ENCODE data around the gene FXYD5.
"Not testable (repeated sequence)": the region's sequence is repeated elsewhere in the genome, so short reads cannot be mapped to it uniquely, and the experiment has no call there.

FXYD5 gene

DNA sequence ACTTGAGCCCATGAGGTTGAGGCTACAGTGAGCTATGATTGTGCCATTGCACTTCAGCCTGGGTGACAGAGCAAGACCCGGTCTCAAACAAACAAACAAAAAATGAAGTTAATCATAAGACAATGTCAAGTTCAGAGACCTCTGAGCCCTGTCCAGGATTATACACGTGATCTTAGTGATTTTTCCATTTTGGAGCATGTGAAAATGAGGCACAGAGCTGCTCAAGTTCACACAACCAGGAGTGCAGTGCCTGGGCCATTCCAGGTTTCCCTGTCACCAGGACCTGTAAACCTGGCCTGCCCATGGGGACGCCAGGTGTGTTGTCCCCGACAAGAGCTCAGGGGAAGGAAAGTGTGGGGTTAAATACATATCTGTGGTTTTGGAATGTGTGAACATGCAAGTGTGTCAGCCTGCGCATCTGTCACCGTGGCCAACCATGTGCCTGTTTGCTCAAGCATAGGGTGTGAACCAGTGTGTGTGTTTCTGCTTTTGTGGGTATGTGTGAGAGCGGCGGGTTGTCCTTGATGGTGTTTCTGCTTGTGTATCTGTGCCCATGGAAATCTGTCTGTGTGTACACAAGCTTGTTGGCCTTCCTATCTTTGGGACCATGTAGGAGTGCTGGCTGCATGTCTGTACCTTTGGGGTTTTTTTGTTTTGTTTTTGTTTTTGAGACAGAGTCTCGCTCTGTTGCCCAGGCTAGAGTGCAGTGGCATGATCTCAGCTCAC is 17.4 kb upstream of the FXYD5 start:
- no peak for DNase-seq (ENCODE audit: low read depth, low spot score)

DNA sequence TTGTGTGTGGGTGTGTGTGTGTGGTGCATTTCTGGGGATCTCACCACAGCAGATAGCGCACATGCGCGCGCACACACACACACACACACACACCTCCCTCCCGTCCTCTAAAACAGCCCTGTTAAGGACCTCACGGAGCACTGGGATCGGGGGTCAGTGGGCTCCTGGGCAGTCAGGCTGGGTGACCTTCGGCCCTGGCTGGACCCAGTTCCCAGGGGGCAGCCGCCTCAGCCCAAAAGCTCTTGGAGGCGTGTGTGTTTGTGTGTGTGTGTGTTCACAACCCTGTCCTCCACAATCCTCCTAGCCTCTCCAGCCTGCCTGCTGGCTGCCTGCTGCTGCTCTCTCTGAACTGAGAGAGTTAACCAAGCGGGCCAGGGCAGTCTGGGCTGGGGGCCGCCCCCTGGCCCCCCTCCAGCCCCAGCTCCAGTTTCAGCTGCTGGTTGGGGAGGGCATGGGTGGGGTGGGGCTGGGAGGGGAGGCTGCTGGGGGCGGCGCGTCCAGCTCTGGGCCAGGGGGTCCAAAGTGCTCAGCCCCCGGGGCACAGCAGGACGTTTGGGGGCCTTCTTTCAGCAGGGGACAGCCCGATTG is 16.1 kb upstream of the FXYD5 start, which contains the start of gene FXYD1:
TSS of gene FXYD1 (plus strand) at position 520 of the 588 bp plus-strand sequence. CDS start 1,256 bp downstream, outside the sequence.
- DNase-seq (ENCODE audit: low read depth, low spot score): no peak

GRCh38 chr19:35140207-35140961 is 14.2 kb upstream of the FXYD5 start:
- DNase-seq (ENCODE audit: low read depth, low spot score): no peak

- DNase-seq (ENCODE audit: low read depth, low spot score): no peak
These were observed 13.3 kb upstream of the FXYD5 start for GRCh38 chr19:35140962-35141836.

GRCh38 chr19:35141837-35142605 is 12.5 kb upstream of the FXYD5 start:
- DNase-seq (ENCODE audit: low read depth, low spot score): no peak

DNA sequence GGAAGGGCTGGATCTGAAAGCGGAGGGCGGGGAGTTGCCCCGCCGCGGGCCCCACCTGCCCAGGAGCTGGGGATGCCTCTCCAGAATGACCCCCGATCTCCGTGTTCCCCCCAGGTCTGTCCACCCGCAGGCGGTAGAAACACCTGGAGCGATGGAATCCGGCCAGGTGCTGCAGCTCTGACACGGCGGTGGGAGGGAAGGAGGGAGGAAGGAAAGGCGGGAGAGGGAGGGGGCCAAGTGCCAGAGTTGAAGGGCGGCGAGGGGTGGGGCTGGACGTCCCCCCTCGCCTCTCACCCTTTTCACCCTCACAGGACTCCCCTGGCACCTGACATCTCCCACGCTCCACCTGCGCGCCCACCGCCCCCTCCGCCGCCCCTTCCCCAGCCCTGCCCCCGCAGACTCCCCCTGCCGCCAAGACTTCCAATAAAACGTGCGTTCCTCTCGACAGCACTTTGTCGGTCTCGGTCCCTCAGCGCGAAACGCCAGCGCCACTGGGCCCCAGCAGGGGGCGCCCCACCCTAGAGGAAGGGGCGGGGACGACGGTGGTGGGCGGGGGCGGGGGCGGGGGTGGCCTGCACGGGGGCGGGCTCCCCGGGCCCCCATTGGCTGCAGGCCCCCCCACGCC is 11.8 kb upstream of the FXYD5 start:
- no peak for DNase-seq (ENCODE audit: low read depth, low spot score)

- DNase-seq (ENCODE audit: low read depth, low spot score): no peak
These were observed 11.3 kb upstream of the FXYD5 start, which contains the start of gene FXYD7 for GRCh38 chr19:35143231-35143715. TSS of gene FXYD7 (plus strand) at chr19:35143255. CDS start at chr19:35143334, 79 bp downstream.

DNA sequence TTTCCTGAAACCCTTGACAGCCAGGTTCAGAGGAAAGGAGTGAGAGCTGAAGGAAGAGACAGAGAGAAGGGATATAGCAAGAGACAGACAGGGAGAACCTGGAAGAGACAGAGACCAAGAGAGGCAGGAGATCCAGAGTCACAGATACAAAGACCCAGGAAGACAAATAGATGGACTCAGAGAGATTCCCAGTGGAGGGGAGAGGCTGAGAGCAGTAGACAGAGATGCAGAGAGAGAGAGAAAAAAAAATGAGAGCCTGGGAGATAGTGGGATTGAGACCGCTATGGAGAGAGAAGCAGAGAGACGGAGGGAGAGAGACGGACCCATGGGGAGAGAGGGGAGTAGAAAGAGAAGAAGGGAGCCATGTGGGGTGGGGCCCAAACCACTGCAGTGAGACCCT is 10.7 kb upstream of the FXYD5 start:
- no peak for DNase-seq (ENCODE audit: low read depth, low spot score)

- DNase-seq (ENCODE audit: low read depth, low spot score): no peak
These were observed 10.3 kb upstream of the FXYD5 start for GRCh38 chr19:35144259-35144599.

GRCh38 chr19:35144600-35145436 is 9.7 kb upstream of the FXYD5 start:
- no peak for DNase-seq (ENCODE audit: low read depth, low spot score)

- DNase-seq (ENCODE audit: low read depth, low spot score): no peak
These were observed 7.6 kb upstream of the FXYD5 start for GRCh38 chr19:35146746-35147459.

GRCh38 chr19:35149463-35149862 is 5.1 kb upstream of the FXYD5 start:
- DNase-seq (ENCODE audit: low read depth, low spot score): no peak

- no peak for DNase-seq (ENCODE audit: low read depth, low spot score)
These were observed 4.1 kb upstream of the FXYD5 start for GRCh38 chr19:35150445-35150844.

DNA sequence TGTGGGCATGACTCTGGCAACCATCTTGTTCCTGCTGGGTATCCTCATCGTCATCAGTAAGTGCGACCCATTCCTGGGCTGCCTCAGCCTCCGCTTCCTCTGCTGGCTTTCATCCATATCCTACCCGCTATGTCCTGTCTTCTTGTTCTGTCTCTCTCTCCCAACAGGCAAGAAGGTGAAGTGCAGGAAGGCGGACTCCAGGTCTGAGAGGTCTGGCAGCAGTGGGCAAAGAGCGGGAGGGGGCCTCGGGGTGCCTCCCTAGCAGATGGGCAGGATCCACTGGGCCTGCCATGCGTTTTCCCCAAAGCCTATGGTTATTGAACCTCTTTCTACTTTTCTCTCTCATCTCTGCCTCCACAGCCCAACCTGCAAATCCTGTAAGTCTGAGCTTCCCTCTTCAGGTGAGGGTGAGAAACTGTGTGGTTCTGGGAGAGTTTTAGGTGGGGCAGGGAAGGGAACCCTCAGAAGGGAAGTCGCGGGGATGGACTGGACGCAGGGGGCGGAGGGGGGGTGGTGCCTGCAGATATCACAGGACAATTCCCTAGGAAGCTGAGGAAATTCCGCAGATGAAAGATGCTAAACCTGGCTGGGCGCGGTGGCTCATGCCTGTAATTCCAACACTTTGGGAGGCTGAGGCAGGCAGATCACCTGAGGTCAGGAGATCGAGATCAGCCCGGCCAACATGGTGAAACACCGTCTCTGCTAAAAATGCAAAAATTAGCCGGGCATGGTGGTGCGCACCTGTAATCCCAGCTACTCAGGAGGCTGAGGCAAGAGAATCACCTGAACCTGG is 3.1 kb upstream of the FXYD5 start:
- DNase-seq (ENCODE audit: low read depth, low spot score): no peak

- not testable (repeated sequence) for DNase-seq (ENCODE audit: low read depth, low spot score)
These were observed 1.4 kb upstream of the FXYD5 start for GRCh38 chr19:35153129-35153522.

DNA sequence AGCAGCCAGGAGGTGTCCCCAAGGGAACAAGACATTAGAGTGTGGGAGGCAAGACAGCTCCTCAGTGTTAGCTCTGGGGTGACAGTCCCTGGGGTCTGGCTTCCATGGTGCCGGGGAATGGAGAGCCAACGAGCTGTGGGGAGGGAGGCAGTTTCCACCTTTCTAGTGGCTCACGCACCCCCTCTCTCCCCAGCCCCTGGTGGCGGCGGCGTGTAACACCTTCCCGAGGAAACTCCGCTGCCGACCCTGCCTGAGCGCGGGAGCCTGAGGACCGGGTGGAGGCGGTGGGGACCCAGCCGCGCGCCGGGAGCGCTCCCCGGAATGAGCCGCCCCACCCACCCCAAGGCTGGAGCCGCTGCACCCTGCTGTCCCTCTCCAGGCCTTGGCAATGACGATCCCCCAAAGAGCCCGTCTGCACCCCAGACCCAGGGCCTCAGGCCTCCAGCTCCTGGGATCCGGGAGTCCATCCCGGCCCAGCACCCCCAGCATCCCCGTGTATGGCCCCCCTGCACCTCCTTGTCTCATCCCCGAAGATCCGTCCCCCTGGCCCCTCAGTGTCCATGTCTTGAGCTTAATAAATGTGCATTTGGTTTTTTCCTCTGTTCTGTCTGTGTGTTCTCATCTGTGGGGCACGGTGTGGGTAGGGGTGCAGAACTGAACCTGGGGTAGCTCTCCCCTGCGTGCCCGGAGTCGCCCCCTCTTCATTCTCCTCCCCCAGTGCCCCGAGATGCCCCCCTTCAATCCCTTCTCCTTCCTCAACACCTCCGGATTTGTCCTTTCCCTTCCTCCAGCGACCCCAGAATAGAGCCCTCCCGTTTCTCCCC is 622 bp upstream of the FXYD5 start:
- no peak for DNase-seq (ENCODE audit: low read depth, low spot score)

DNA sequence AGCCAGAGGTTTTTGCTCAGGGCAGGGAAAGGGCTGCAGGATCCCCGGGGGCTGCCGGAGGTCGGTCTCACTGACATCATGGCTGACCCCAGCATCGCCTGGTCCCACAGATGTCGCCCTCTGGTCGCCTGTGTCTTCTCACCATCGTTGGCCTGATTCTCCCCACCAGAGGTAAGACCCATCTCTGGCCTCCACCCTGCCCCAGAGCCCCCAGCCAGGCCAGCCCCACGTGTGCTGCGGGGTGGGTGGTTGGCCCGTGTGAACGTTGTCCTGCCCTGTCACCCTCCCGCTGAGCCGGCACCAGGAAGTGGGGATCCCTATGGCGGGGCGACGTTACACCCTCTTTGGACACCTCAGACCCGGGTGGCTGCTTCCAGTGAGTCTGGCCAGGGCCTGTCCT is 906 bp downstream of the FXYD5 start:
- no peak for DNase-seq (ENCODE audit: low read depth, low spot score)
